WTC11 (cell line): ENCODE results near the gene UCP3. TPM values are rescaled to one million over a fixed set of nuclear protein-coding genes. Genes with fewer than 3 reads are reported as not detected.

Source experiments
- ATAC-seq: fragments of 200-7000 bp; cut with Tn5 transposase; 2 replicates; pipeline ENCODE4 v1.10.0; 2021; ENCODE audit warnings: mild to moderate bottlenecking, moderate library complexity
- CTCF ChIA-PET: fragments of 300-600 bp; sonication (Branson Sonifier 250); formaldehyde crosslinking; loops from one replicate; lab custom pipeline; 2021; ENCODE audit warnings: antibody characterized with exemption; lab: Charles Lee
- POLR2A ChIA-PET: fragments of 350-600 bp; sonication (Branson Sonifier 250); formaldehyde crosslinking; loops from one replicate; lab custom pipeline; 2021; ENCODE audit warnings: antibody characterized with exemption; lab: Charles Lee
- DNase-seq: peaks from one replicate; pipeline ENCODE4 v3.0.0; 2021; ENCODE audit warnings: low spot score
- H3K27ac Mint-ChIP-seq: 2 replicates; pipeline ENCODE4 v1.8.0; 2021; ENCODE audit warnings: mixed read lengths
- H3K27me3 Mint-ChIP-seq: 2 replicates; pipeline ENCODE4 v1.8.0; 2021; ENCODE audit warnings: low read depth, mild to moderate bottlenecking, moderate library complexity, mixed read lengths
- H3K36me3 Mint-ChIP-seq: 2 replicates; pipeline ENCODE4 v1.8.0; 2021; ENCODE audit warnings: mixed read lengths
- H3K4me1 Mint-ChIP-seq: 2 replicates; pipeline ENCODE4 v1.8.0; 2022; ENCODE audit warnings: mixed read lengths
- H3K4me3 Mint-ChIP-seq: 2 replicates; pipeline ENCODE4 v1.8.0; 2021; ENCODE audit warnings: mild to moderate bottlenecking, moderate library complexity, mixed read lengths
- H3K9me3 Mint-ChIP-seq: 2 replicates; pipeline ENCODE4 v1.8.0; 2021; ENCODE audit warnings: mixed read lengths
- ATF2 ChIP-seq: sonication (generic); formaldehyde crosslinking; IDR thresholded peaks from 2 replicates; pipeline ENCODE4 v1.8.1; 2022; ENCODE audit warnings: low read depth, missing genetic modification reagents, borderline replicate concordance
- ATF6 ChIP-seq: sonication (generic); formaldehyde crosslinking; IDR thresholded peaks from 2 replicates; pipeline ENCODE4 v1.8.1; 2023; ENCODE audit warnings: mild to moderate bottlenecking, missing genetic modification reagents
- EMX1 ChIP-seq: fragments of 250-450 bp; sonication (Bioruptor Pico); IDR thresholded peaks from 2 replicates; pipeline ENCODE4 v1.8.0; 2021; ENCODE audit warnings: mild to moderate bottlenecking
- ESRRA ChIP-seq: sonication (generic); formaldehyde crosslinking; IDR thresholded peaks from 2 replicates; pipeline ENCODE4 v1.8.1; 2022; ENCODE audit warnings: mild to moderate bottlenecking, missing genetic modification reagents, borderline replicate concordance
- GABPB1 ChIP-seq: sonication (generic); formaldehyde crosslinking; IDR thresholded peaks from 2 replicates; pipeline ENCODE4 v1.8.1; 2023; ENCODE audit warnings: mild to moderate bottlenecking, missing genetic modification reagents
- GRHL2 ChIP-seq: fragments of 250-450 bp; sonication (Bioruptor Pico); IDR thresholded peaks from 2 replicates; pipeline ENCODE4 v1.8.0; 2022; ENCODE audit warnings: mild to moderate bottlenecking, moderate library complexity; ENCODE audit not compliant: insufficient replicate concordance, severe bottlenecking
- IRF2 ChIP-seq: sonication (generic); formaldehyde crosslinking; IDR thresholded peaks from 2 replicates; pipeline ENCODE4 v1.8.0; 2022; ENCODE audit warnings: low read depth, missing genetic modification reagents, borderline replicate concordance
- JAZF1 ChIP-seq: fragments of 250-450 bp; sonication (Bioruptor Pico); IDR thresholded peaks from 2 replicates; pipeline ENCODE4 v1.9.0; 2021; ENCODE audit warnings: moderate library complexity, mild to moderate bottlenecking, inconsistent platforms
- MAX ChIP-seq: sonication (generic); formaldehyde crosslinking; IDR thresholded peaks from 2 replicates; pipeline ENCODE4 v1.8.0; 2022; ENCODE audit warnings: mild to moderate bottlenecking, missing genetic modification reagents
- MLX ChIP-seq: sonication (generic); formaldehyde crosslinking; IDR thresholded peaks from 2 replicates; pipeline ENCODE4 v1.8.1; 2023; ENCODE audit warnings: mild to moderate bottlenecking, missing genetic modification reagents, moderate library complexity
- MXD4 ChIP-seq: fragments of 250-450 bp; sonication (Bioruptor Pico); IDR thresholded peaks from 2 replicates; pipeline ENCODE4 v1.8.0; 2021; ENCODE audit warnings: mild to moderate bottlenecking, moderate library complexity, borderline replicate concordance
- SMAD3 ChIP-seq: sonication (generic); formaldehyde crosslinking; IDR thresholded peaks from 2 replicates; pipeline ENCODE4 v1.8.0; 2022; ENCODE audit warnings: missing genetic modification reagents, mild to moderate bottlenecking, borderline replicate concordance
- STAT6 ChIP-seq: sonication (generic); formaldehyde crosslinking; conservative IDR thresholded peaks from 2 replicates; pipeline ENCODE4 v1.8.1; 2023; ENCODE audit warnings: mild to moderate bottlenecking, low read depth, missing genetic modification reagents, moderate library complexity
- ZNF423 ChIP-seq: fragments of 250-450 bp; sonication (Bioruptor Pico); IDR thresholded peaks from 2 replicates; pipeline ENCODE4 v2.1.2; 2022; ENCODE audit warnings: mild to moderate bottlenecking, moderate library complexity
- ZNF671 ChIP-seq: fragments of 250-450 bp; sonication (Bioruptor Pico); IDR thresholded peaks from 2 replicates; pipeline ENCODE4 v1.8.0; 2021; ENCODE audit warnings: mild to moderate bottlenecking
- total RNA-seq: library from RNA; stranded (reverse); gene quantifications from 3 replicates; pipeline ENCODE4 v1.2.3, GENCODE V29; 2021

Gene UCP3
- total RNA-seq, 1 experiment from 2014 or later = 0.55 TPM

- no peak for ATAC-seq
- no peak overlapping the region for H3K27ac Mint-ChIP-seq
- peaks cover 10% of the 10 kb centered on the region; the same call in 1 of the 2 replicates for H3K27me3 Mint-ChIP-seq
- CTCF ChIA-PET = no interaction called here
- peaks cover 34% of the 10 kb centered on the region for H3K36me3 Mint-ChIP-seq
- POLR2A ChIA-PET = interaction anchor here (2.4 kb wide), 1 partner anchor 10 kb away, joined by 8 read pairs; the partner anchor contains the start of gene UCP2
- H3K4me3 Mint-ChIP-seq = no peak overlapping the region
- TF ChIP-seq GABPB1 (CRISPR knock-in tag) = no peak
- no peak for TF ChIP-seq GRHL2
- no peak for TF ChIP-seq STAT6 (CRISPR knock-in tag)
- TF ChIP-seq ATF2 (CRISPR knock-in tag) = no peak
- TF ChIP-seq ZNF671 (CRISPR knock-in tag) = no peak
- TF ChIP-seq IRF2 (CRISPR knock-in tag) = no peak
- TF ChIP-seq JAZF1 = no peak
- no peak for TF ChIP-seq ZNF423 (CRISPR knock-in tag)
- no peak for TF ChIP-seq ESRRA (CRISPR knock-in tag)
- no peak for TF ChIP-seq ATF6 (CRISPR knock-in tag)
- TF ChIP-seq MLX (CRISPR knock-in tag) = no peak
- TF ChIP-seq, all 79 proteins: peak for 0
- H3K9me3 Mint-ChIP-seq = no peaks in the 10 kb centered on the region
- DNase-seq = no peak
- H3K4me1 Mint-ChIP-seq = no peaks in the 10 kb centered on the region
Observed at GRCh38 chr11:73972187-73972586, 36.7 kb downstream of the UCP3 start.

DNA sequence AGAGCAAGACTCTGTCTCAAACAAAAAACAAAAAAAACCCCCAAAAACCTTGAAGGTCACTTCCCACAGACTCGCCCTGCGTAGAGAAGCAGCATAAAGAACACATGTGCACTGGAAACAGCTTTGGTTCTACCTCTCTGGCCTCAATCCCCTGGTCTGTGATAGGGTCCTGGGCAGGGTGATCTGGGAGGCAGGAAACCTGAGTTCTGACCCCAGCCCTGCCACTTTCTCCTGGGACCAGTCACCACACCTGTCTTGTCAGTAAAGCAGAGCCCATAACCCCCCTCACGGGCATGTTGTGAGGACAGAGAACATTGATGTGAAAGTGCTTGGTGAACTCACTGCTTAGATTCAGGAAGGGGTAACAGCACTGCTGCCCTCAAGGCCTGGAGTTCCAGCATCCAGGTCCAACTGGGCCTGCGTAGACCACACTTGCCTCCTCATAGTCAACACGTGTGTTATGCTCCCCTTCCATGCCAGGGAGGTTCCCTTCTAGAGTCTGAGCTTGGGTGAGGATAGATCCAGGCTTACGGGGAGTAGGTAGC, 37.6 kb downstream of the UCP3 start:
- Mint-ChIP-seq H3K27ac (no peak overlapping the region), H3K27me3 (peaks cover 10% of the 10 kb centered on the region; the same call in 1 of the 2 replicates), H3K9me3 (no peaks in the 10 kb centered on the region), H3K4me1 (no peaks in the 10 kb centered on the region), H3K36me3 (peaks cover 26% of the 10 kb centered on the region), H3K4me3 (no peak overlapping the region)
- DNase-seq = no peak
- ChIA-PET POLR2A (interaction anchor here (2.4 kb wide), 1 partner anchor 11 kb away, joined by 8 read pairs; the partner anchor contains the start of gene UCP2), CTCF (interaction anchor here (1.7 kb wide), 1 partner anchor 9 kb away, joined by 6 read pairs; no protein-coding TSS in a partner anchor)
- no peak for TF ChIP-seq ZNF671 (CRISPR knock-in tag)
- no peak for TF ChIP-seq MAX (CRISPR knock-in tag)
- TF ChIP-seq EMX1 (CRISPR knock-in tag) = 0 out of 2 replicates have a peak, but pooled peaks have one; percentile 42
- TF ChIP-seq MXD4 (CRISPR knock-in tag) = no peak
- TF ChIP-seq SMAD3 (CRISPR knock-in tag) = no peak
- peak; percentile 11; the same call in 1 of the 2 replicates for ATAC-seq
